ENCODE results near the gene MYH14. TPM values are rescaled to one million over a fixed set of nuclear protein-coding genes. Genes with fewer than 3 reads are reported as not detected.

MYH14 gene
- total RNA-seq, 2 experiments from 2014 or later = not detected

GRCh38 chr19:50277966-50278580, 74.7 kb downstream of the MYH14 start:
- CTCF ChIA-PET = no interaction called here

GRCh38 chr19:50280074-50280473, 76.7 kb downstream of the MYH14 start:
- CTCF ChIA-PET = no interaction called here
- POLR2A ChIA-PET = no interaction called here

More at GRCh38 chr19:50277966-50278580, 74.7 kb downstream of the MYH14 start:
- POLR2A ChIA-PET = no interaction called here

- POLR2A ChIA-PET = no interaction called here
- CTCF ChIA-PET = no interaction called here
These were observed 77.6 kb downstream of the MYH14 start for GRCh38 chr19:50280983-50281382.

GRCh38 chr19:50281491-50281890, 78.1 kb downstream of the MYH14 start:
- CTCF ChIA-PET = no interaction called here
- POLR2A ChIA-PET = no interaction called here

- ChIA-PET CTCF (no interaction called here), POLR2A (no interaction called here)
These were observed 82.4 kb downstream of the MYH14 start for GRCh38 chr19:50285833-50286232.

GRCh38 chr19:50286443-50286842, 83.0 kb downstream of the MYH14 start:
- CTCF ChIA-PET = no interaction called here
- POLR2A ChIA-PET = no interaction called here

GRCh38 chr19:50287331-50287730, 83.9 kb downstream of the MYH14 start:
- ChIA-PET CTCF (no interaction called here), POLR2A (no interaction called here)

GRCh38 chr19:50288954-50289353, 85.5 kb downstream of the MYH14 start:
- CTCF ChIA-PET = no interaction called here
- POLR2A ChIA-PET = no interaction called here

GRCh38 chr19:50290011-50290410, 86.6 kb downstream of the MYH14 start:
- CTCF ChIA-PET = no interaction called here
- POLR2A ChIA-PET = no interaction called here

GRCh38 chr19:50290775-50291174, 87.4 kb downstream of the MYH14 start:
- ChIA-PET CTCF (no interaction called here), POLR2A (no interaction called here)

GRCh38 chr19:50292216-50292827, 88.9 kb downstream of the MYH14 start:
- ChIA-PET POLR2A (no interaction called here), CTCF (interaction anchor here (1.2 kb wide), 2 partner anchors 19 to 40 kb away, joined by 3 read pairs; no protein-coding TSS in a partner anchor)

- CTCF ChIA-PET = interaction anchor here (1.2 kb wide), 1 partner anchor 20 kb away, joined by 3 read pairs; no protein-coding TSS in a partner anchor
- POLR2A ChIA-PET = no interaction called here
These were observed 90.0 kb downstream of the MYH14 start for GRCh38 chr19:50293263-50294004.

- POLR2A ChIA-PET = no interaction called here
- CTCF ChIA-PET = no interaction called here
These were observed 96.6 kb downstream of the MYH14 start for GRCh38 chr19:50300051-50300450.

GRCh38 chr19:50300814-50301606, 97.6 kb downstream of the MYH14 start:
- CTCF ChIA-PET = no interaction called here
- POLR2A ChIA-PET = interaction anchor here (0.9 kb wide), 1 partner anchor 25 kb away, joined by 3 read pairs; no protein-coding TSS in a partner anchor

GRCh38 chr19:50301607-50301971, 98.2 kb downstream of the MYH14 start:
- ChIA-PET POLR2A (no interaction called here), CTCF (interaction anchor here (0.5 kb wide), 1 partner anchor 192 kb away, joined by 3 read pairs; no protein-coding TSS in a partner anchor)

GRCh38 chr19:50303558-50303957, 100.1 kb downstream of the MYH14 start:
- ChIA-PET POLR2A (no interaction called here), CTCF (interaction anchor here (0.6 kb wide), 1 partner anchor 150 kb away, joined by 3 read pairs; no protein-coding TSS in a partner anchor)

GRCh38 chr19:50308991-50309390, 105.6 kb downstream of the MYH14 start:
- CTCF ChIA-PET = no interaction called here
- POLR2A ChIA-PET = no interaction called here

GRCh38 chr19:50309396-50310125, 106.1 kb downstream of the MYH14 start:
- ChIA-PET POLR2A (no interaction called here), CTCF (no interaction called here)

- CTCF ChIA-PET = no interaction called here
- POLR2A ChIA-PET = no interaction called here
These were observed 107.5 kb downstream of the MYH14 start for GRCh38 chr19:50310759-50311465.
